HepG2 (cell line): ENCODE measurements around the gene SH3YL1. TPM values are rescaled to one million over a fixed set of nuclear protein-coding genes. Genes with fewer than 3 reads are reported as not detected.
A peak's percentile ranks its signal among the peaks of the same experiment; 100 is the strongest.

Experiments used
- ARHGAP35 ChIP-seq: sonication (generic); formaldehyde crosslinking; IDR thresholded peaks from 2 replicates; pipeline ENCODE4 v1.9.0; 2022; ENCODE audit warnings: mild to moderate bottlenecking, inconsistent platforms, moderate library complexity, missing genetic modification reagents, borderline replicate concordance
- CCDC6 ChIP-seq: sonication (generic); formaldehyde crosslinking; IDR thresholded peaks from 2 replicates; pipeline ENCODE4 v1.8.1; 2022; ENCODE audit warnings: mild to moderate bottlenecking, missing genetic modification reagents, moderate library complexity
- ELF1 ChIP-seq: sonication (generic); formaldehyde crosslinking; IDR thresholded peaks from 2 replicates; pipeline ENCODE4 v1.4.0; 2020; ENCODE audit warnings: missing genetic modification reagents
- FLYWCH1 ChIP-seq: sonication (generic); formaldehyde crosslinking; IDR thresholded peaks from 2 replicates; pipeline ENCODE4 v1.8.1; 2023; ENCODE audit warnings: mild to moderate bottlenecking, missing genetic modification reagents
- HOXA9 ChIP-seq: sonication (generic); formaldehyde crosslinking; IDR thresholded peaks from 2 replicates; pipeline ENCODE4 v1.8.1; 2022; ENCODE audit warnings: missing genetic modification reagents, mild to moderate bottlenecking, moderate library complexity, borderline replicate concordance
- IKZF5 ChIP-seq: IDR thresholded peaks from 2 replicates; pipeline ENCODE4 v1.6.1; 2018; ENCODE audit warnings: missing genetic modification reagents, mild to moderate bottlenecking, missing compliant biosample characterization
- MXI1 ChIP-seq: IDR thresholded peaks from 3 replicates; pipeline ENCODE4 v1.6.1; 2012; ENCODE audit warnings: low read depth, low read length, inconsistent platforms, borderline replicate concordance
- RBM39 ChIP-seq: fragments of 200-400 bp; formaldehyde crosslinking; IDR thresholded peaks from one replicate; pipeline ENCODE4 v1.6.1; 2018; ENCODE audit warnings: antibody characterized with exemption, mild to moderate bottlenecking, low read depth, low read length; ENCODE audit not compliant: poor library complexity, severe bottlenecking
- TFAP4 ChIP-seq: sonication (generic); IDR thresholded peaks from 2 replicates; pipeline ENCODE4 v1.6.1; 2016; ENCODE audit warnings: low read depth, borderline replicate concordance
- ZNF879 ChIP-seq: sonication (generic); formaldehyde crosslinking; IDR thresholded peaks from 2 replicates; pipeline ENCODE4 v1.8.1; 2023; ENCODE audit warnings: missing genetic modification reagents
- ZSCAN20 ChIP-seq: sonication (generic); formaldehyde crosslinking; IDR thresholded peaks from 2 replicates; pipeline ENCODE4 v1.4.0; 2020; ENCODE audit warnings: missing genetic modification reagents, mild to moderate bottlenecking, borderline replicate concordance
- polyA plus RNA-seq, 8 experiments: library from polyadenylated mRNA; depleted of rRNA in 3 of 8; stranded (reverse) in 7 of 8; unstranded in 1 of 8; fragments of >200 nt; fragmentation: Illumina TruSeq in 4 of 8; extraction: Trizol in 4 of 8; gene quantifications; 2 replicates each; pipeline versions ENCODE4 v1.2.1 to v1.2.3, GENCODE V29; 2011 to 2016; ENCODE audit warnings: low read depth in 4 of 8, missing spikeins in 1 of 8, mixed read lengths in 1 of 8; ENCODE audit not compliant: insufficient read depth in 1 of 8
- total RNA-seq, 5 experiments: library from RNA; depleted of rRNA; stranded (reverse); fragments of >200 nt; fragmentation: Illumina TruSeq; extraction: Trizol; gene quantifications; 2 replicates each; pipeline ENCODE4 v1.2.3, GENCODE V29; 2016; ENCODE audit warnings: low read depth in 1 of 5
- TF ChIP-seq, protein P1 (sequence below): sonication (generic); formaldehyde crosslinking; IDR thresholded peaks from 2 replicates; pipeline ENCODE4 v1.4.0; 2020; ENCODE audit warnings: missing genetic modification reagents
- TF ChIP-seq, protein P2 (sequence below): sonication (generic); formaldehyde crosslinking; IDR thresholded peaks from 2 replicates; pipeline ENCODE4 v1.4.0; 2020; ENCODE audit warnings: low read depth, missing genetic modification reagents
- TF ChIP-seq, protein P3 (sequence below): IDR thresholded peaks from 2 replicates; pipeline ENCODE4 v1.4.0; 2020; ENCODE audit warnings: mild to moderate bottlenecking, missing genetic modification reagents

The SH3YL1 gene
- total and polyA plus RNA-seq, 2 of the 13 experiments (the other 11 are each of a cell fraction or from before 2014, with no cell fraction given): 13.0 to 48.2 TPM

DNA sequence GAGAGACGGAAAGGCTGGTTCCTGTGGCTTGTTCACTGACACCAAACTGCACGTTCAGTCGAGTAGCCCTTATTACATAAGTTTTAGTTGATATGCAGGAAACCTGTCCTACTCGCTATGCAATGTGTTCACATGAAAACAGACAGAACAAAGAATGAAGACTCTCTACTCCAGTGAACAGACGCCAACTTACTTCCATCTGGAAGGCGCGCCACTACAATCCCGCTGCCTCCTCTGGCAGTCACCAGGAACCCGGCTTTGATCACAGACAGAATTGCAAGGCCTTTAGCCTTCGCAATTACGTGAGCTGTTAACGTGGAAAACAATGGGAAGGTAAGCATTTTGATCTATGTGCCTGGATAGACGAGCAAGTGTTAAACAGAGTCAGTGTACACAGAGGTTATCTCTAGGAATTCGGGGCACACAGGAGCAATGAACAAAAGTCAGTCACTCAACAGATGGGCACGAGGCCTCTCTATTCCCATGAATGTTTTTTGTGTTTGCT, 14.2 kb downstream of the SH3YL1 start (continued):
- TF ChIP-seq ZSCAN20 (CRISPR knock-in tag): no peak
- TF ChIP-seq ARHGAP35 (CRISPR knock-in tag): peak; percentile 56; the same call in 1 of the 2 replicates
- peak; percentile 47 for TF ChIP-seq ELF1 (CRISPR knock-in tag)
- TF ChIP-seq MXI1: no peak
- TF ChIP-seq ZNF879 (CRISPR knock-in tag): no peak
- TF ChIP-seq IKZF5 (CRISPR knock-in tag): peak; percentile 97
- peak; percentile 78; the same call in 1 of the 2 replicates for TF ChIP-seq CCDC6 (CRISPR knock-in tag)
- TF ChIP-seq, protein P1, sequence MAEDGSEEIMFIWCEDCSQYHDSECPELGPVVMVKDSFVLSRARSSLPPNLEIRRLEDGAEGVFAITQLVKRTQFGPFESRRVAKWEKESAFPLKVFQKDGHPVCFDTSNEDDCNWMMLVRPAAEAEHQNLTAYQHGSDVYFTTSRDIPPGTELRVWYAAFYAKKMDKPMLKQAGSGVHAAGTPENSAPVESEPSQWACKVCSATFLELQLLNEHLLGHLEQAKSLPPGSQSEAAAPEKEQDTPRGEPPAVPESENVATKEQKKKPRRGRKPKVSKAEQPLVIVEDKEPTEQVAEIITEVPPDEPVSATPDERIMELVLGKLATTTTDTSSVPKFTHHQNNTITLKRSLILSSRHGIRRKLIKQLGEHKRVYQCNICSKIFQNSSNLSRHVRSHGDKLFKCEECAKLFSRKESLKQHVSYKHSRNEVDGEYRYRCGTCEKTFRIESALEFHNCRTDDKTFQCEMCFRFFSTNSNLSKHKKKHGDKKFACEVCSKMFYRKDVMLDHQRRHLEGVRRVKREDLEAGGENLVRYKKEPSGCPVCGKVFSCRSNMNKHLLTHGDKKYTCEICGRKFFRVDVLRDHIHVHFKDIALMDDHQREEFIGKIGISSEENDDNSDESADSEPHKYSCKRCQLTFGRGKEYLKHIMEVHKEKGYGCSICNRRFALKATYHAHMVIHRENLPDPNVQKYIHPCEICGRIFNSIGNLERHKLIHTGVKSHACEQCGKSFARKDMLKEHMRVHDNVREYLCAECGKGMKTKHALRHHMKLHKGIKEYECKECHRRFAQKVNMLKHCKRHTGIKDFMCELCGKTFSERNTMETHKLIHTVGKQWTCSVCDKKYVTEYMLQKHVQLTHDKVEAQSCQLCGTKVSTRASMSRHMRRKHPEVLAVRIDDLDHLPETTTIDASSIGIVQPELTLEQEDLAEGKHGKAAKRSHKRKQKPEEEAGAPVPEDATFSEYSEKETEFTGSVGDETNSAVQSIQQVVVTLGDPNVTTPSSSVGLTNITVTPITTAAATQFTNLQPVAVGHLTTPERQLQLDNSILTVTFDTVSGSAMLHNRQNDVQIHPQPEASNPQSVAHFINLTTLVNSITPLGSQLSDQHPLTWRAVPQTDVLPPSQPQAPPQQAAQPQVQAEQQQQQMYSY (CRISPR knock-in tag): no peak
- TF ChIP-seq, protein P2, sequence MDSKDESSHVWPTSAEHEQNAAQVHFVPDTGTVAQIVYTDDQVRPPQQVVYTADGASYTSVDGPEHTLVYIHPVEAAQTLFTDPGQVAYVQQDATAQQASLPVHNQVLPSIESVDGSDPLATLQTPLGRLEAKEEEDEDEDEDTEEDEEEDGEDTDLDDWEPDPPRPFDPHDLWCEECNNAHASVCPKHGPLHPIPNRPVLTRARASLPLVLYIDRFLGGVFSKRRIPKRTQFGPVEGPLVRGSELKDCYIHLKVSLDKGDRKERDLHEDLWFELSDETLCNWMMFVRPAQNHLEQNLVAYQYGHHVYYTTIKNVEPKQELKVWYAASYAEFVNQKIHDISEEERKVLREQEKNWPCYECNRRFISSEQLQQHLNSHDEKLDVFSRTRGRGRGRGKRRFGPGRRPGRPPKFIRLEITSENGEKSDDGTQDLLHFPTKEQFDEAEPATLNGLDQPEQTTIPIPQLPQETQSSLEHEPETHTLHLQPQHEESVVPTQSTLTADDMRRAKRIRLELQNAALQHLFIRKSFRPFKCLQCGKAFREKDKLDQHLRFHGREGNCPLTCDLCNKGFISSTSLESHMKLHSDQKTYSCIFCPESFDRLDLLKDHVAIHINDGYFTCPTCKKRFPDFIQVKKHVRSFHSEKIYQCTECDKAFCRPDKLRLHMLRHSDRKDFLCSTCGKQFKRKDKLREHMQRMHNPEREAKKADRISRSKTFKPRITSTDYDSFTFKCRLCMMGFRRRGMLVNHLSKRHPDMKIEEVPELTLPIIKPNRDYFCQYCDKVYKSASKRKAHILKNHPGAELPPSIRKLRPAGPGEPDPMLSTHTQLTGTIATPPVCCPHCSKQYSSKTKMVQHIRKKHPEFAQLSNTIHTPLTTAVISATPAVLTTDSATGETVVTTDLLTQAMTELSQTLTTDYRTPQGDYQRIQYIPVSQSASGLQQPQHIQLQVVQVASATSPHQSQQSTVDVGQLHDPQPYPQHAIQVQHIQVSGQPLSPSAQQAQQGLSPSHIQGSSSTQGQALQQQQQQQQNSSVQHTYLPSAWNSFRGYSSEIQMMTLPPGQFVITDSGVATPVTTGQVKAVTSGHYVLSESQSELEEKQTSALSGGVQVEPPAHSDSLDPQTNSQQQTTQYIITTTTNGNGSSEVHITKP (CRISPR knock-in tag): peak; percentile 82
- TF ChIP-seq, protein P3, sequence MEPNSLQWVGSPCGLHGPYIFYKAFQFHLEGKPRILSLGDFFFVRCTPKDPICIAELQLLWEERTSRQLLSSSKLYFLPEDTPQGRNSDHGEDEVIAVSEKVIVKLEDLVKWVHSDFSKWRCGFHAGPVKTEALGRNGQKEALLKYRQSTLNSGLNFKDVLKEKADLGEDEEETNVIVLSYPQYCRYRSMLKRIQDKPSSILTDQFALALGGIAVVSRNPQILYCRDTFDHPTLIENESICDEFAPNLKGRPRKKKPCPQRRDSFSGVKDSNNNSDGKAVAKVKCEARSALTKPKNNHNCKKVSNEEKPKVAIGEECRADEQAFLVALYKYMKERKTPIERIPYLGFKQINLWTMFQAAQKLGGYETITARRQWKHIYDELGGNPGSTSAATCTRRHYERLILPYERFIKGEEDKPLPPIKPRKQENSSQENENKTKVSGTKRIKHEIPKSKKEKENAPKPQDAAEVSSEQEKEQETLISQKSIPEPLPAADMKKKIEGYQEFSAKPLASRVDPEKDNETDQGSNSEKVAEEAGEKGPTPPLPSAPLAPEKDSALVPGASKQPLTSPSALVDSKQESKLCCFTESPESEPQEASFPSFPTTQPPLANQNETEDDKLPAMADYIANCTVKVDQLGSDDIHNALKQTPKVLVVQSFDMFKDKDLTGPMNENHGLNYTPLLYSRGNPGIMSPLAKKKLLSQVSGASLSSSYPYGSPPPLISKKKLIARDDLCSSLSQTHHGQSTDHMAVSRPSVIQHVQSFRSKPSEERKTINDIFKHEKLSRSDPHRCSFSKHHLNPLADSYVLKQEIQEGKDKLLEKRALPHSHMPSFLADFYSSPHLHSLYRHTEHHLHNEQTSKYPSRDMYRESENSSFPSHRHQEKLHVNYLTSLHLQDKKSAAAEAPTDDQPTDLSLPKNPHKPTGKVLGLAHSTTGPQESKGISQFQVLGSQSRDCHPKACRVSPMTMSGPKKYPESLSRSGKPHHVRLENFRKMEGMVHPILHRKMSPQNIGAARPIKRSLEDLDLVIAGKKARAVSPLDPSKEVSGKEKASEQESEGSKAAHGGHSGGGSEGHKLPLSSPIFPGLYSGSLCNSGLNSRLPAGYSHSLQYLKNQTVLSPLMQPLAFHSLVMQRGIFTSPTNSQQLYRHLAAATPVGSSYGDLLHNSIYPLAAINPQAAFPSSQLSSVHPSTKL: peak; percentile 99
- TF ChIP-seq TFAP4: peak; percentile 75; the same call in 1 of the 2 replicates
- TF ChIP-seq RBM39: no peak
- no peak for TF ChIP-seq FLYWCH1
- no peak for TF ChIP-seq HOXA9 (CRISPR knock-in tag)
